Measurements from ENCODE around the gene CFDP1. TPM values are rescaled to one million over a fixed set of nuclear protein-coding genes. Genes with fewer than 3 reads are reported as not detected.

The CFDP1 gene
- total and polyA plus RNA-seq, 2 experiments from 2014 or later: 97.1 to 116 TPM

- H3K9me2 ChIP-seq (replicated peaks; ENCODE audit: insufficient read depth): no peaks in the 10 kb centered on the region
- WGBS (ENCODE audit: low lambda C conversion rate, missing lambda C conversion rate): 78% methylated on average over 3 of the region's 3 CpGs
- H3K27ac ChIP-seq: peak overlapping the region; percentile 6
- no peak overlapping the region for H3K4me2 ChIP-seq
- no peaks in the 10 kb centered on the region for H3K9me3 ChIP-seq (ENCODE audit: low read depth)
- no peaks in the 10 kb centered on the region for H3K36me3 ChIP-seq (replicated peaks; ENCODE audit: insufficient read depth, low read depth)
- H3K4me1 ChIP-seq (ENCODE audit: insufficient read depth): peaks cover 4% of the 10 kb centered on the region
- H4K20me1 ChIP-seq (ENCODE audit: insufficient read depth, poor library complexity, severe bottlenecking): no peaks in the 10 kb centered on the region
- H3K79me2 ChIP-seq: no peaks in the 10 kb centered on the region
- no peak for TF ChIP-seq EZH2phosphoT487 (IDR thresholded peaks at IDR 0.05; ENCODE audit: low read depth, severe bottlenecking, unreplicated experiment)
- TF ChIP-seq EZH2 (IDR thresholded peaks at IDR 0.05; ENCODE audit: borderline replicate concordance): no peak
- no peak overlapping the region for H3K4me3 ChIP-seq
- H3K27me3 ChIP-seq: no peaks in the 10 kb centered on the region
- H2AFZ ChIP-seq: no peak overlapping the region
- DNase-seq (ENCODE audit: low spot score): no peak
Observed at GRCh38 chr16:75320435-75320834, 112.9 kb downstream of the CFDP1 start.

- H3K27me3 ChIP-seq: no peaks in the 10 kb centered on the region
- H3K27ac ChIP-seq: peak overlapping the region; percentile 56
- H3K4me3 ChIP-seq: no peak overlapping the region
- H3K4me2 ChIP-seq: peak overlapping the region; percentile 10
- no peaks in the 10 kb centered on the region for H3K79me2 ChIP-seq
- no peaks in the 10 kb centered on the region for H3K36me3 ChIP-seq (replicated peaks; ENCODE audit: insufficient read depth, low read depth)
- H3K9me2 ChIP-seq (replicated peaks; ENCODE audit: insufficient read depth): no peaks in the 10 kb centered on the region
- DNase-seq (ENCODE audit: low spot score): no peak
- WGBS (ENCODE audit: low lambda C conversion rate, missing lambda C conversion rate): 80% methylated on average over 13 of the region's 13 CpGs
- H3K4me1 ChIP-seq (ENCODE audit: insufficient read depth): peaks cover 4% of the 10 kb centered on the region
- no peak for TF ChIP-seq EZH2 (IDR thresholded peaks at IDR 0.05; ENCODE audit: borderline replicate concordance)
- TF ChIP-seq CTCF (IDR thresholded peaks at IDR 0.05; ENCODE audit: poor library complexity): no peak
- no peak for TF ChIP-seq EZH2phosphoT487 (IDR thresholded peaks at IDR 0.05; ENCODE audit: low read depth, severe bottlenecking, unreplicated experiment)
- no peaks in the 10 kb centered on the region for H3K9me3 ChIP-seq (ENCODE audit: low read depth)
- no peaks in the 10 kb centered on the region for H4K20me1 ChIP-seq (ENCODE audit: insufficient read depth, poor library complexity, severe bottlenecking)
- H2AFZ ChIP-seq: no peak overlapping the region
Observed at GRCh38 chr16:75319513-75320411, 113.5 kb downstream of the CFDP1 start.

- Histone ChIP-seq H3K4me2 (no peak overlapping the region), H3K4me3 (no peak overlapping the region), H3K79me2 (no peaks in the 10 kb centered on the region), H3K36me3 (replicated peaks; ENCODE audit: insufficient read depth, low read depth) (no peaks in the 10 kb centered on the region), H3K27me3 (no peaks in the 10 kb centered on the region), H3K4me1 (ENCODE audit: insufficient read depth) (peaks cover under 1% of the 10 kb centered on the region), H3K9me2 (replicated peaks; ENCODE audit: insufficient read depth) (no peaks in the 10 kb centered on the region), H2AFZ (no peak overlapping the region), H3K27ac (no peak overlapping the region), H3K9me3 (ENCODE audit: low read depth) (no peaks in the 10 kb centered on the region), H4K20me1 (ENCODE audit: insufficient read depth, poor library complexity, severe bottlenecking) (no peaks in the 10 kb centered on the region)
- WGBS (ENCODE audit: low lambda C conversion rate, missing lambda C conversion rate): 100% methylated on average over 3 of the region's 3 CpGs
- TF ChIP-seq EZH2phosphoT487 (IDR thresholded peaks at IDR 0.05; ENCODE audit: low read depth, severe bottlenecking, unreplicated experiment) (no peak), EZH2 (IDR thresholded peaks at IDR 0.05; ENCODE audit: borderline replicate concordance) (no peak)
- DNase-seq (ENCODE audit: low spot score): no peak
Observed at GRCh38 chr16:75318737-75319136, 114.6 kb downstream of the CFDP1 start.

GRCh38 chr16:75317532-75317931 is 115.8 kb downstream of the CFDP1 start:
- Histone ChIP-seq H3K4me1 (ENCODE audit: insufficient read depth) (no peaks in the 10 kb centered on the region), H3K36me3 (replicated peaks; ENCODE audit: insufficient read depth, low read depth) (no peaks in the 10 kb centered on the region), H4K20me1 (ENCODE audit: insufficient read depth, poor library complexity, severe bottlenecking) (no peaks in the 10 kb centered on the region), H3K27me3 (no peaks in the 10 kb centered on the region), H3K4me3 (no peak overlapping the region), H2AFZ (no peak overlapping the region), H3K27ac (peak overlapping the region; percentile 4), H3K9me3 (ENCODE audit: low read depth) (no peaks in the 10 kb centered on the region), H3K4me2 (no peak overlapping the region), H3K9me2 (replicated peaks; ENCODE audit: insufficient read depth) (no peaks in the 10 kb centered on the region), H3K79me2 (no peaks in the 10 kb centered on the region)
- 96% methylated on average over 4 of the region's 4 CpGs for WGBS (ENCODE audit: low lambda C conversion rate, missing lambda C conversion rate)
- TF ChIP-seq EZH2phosphoT487 (IDR thresholded peaks at IDR 0.05; ENCODE audit: low read depth, severe bottlenecking, unreplicated experiment) (no peak), CTCF (IDR thresholded peaks at IDR 0.05; ENCODE audit: poor library complexity) (no peak), EZH2 (IDR thresholded peaks at IDR 0.05; ENCODE audit: borderline replicate concordance) (no peak)
- no peak for DNase-seq (ENCODE audit: low spot score)

Measured in hepatocyte (in vitro differentiated cells).